Kidney (tissue), 14 donors: ENCODE results near the gene POMGNT2. TPM values are rescaled to one million over a fixed set of nuclear protein-coding genes. Genes with fewer than 3 reads are reported as not detected.

ENCODE experiments used
- DNase-seq, 5 donors: peaks; one replicate each; pipeline ENCODE4 v3.0.0-alpha.2; 2013 to 2020
- FAIRE-seq: peaks from 2 replicates; lab custom pipeline; 2012; peaks lifted over from hg19 to GRCh38; lab: Jason Lieb, UNC
- H3K27ac ChIP-seq, 2 donors: one replicate each; pipeline ENCODE4 v1.7.0; 2013; ENCODE audit warnings: low read depth in 2 of 2, low read length in 2 of 2, inconsistent platforms in 1 of 2
- H3K27me3 ChIP-seq: one replicate; pipeline ENCODE4 v1.7.1; 2013; ENCODE audit warnings: low read length, inconsistent platforms; ENCODE audit not compliant: control insufficient read depth, insufficient read depth
- H3K36me3 ChIP-seq, 3 donors: one replicate each; pipeline versions ENCODE4 v1.7.0 to v1.7.1; 2013; ENCODE audit warnings: low read length in 3 of 3, control low read depth in 1 of 3, inconsistent platforms in 1 of 3; ENCODE audit not compliant: insufficient read depth in 3 of 3, control insufficient read depth in 2 of 3
- H3K4me1 ChIP-seq, 3 donors: one replicate each; pipeline versions ENCODE4 v1.7.0 to v1.7.1; 2013; ENCODE audit warnings: low read length in 3 of 3, inconsistent platforms in 1 of 3, low read depth in 1 of 3; ENCODE audit not compliant: control insufficient read depth in 2 of 3, insufficient read depth in 2 of 3
- H3K4me3 ChIP-seq, 3 donors: one replicate each; pipeline versions ENCODE4 v1.7.0 to v1.8.1; 2013; ENCODE audit warnings: low read length in 3 of 3, control low read depth in 1 of 3, inconsistent platforms in 1 of 3
- H3K9ac ChIP-seq, 3 donors: one replicate each; pipeline versions ENCODE4 v1.7.0 to v1.7.1; 2013; ENCODE audit warnings: low read length in 3 of 3, control low read depth in 1 of 3, inconsistent platforms in 1 of 3
- H3K9me3 ChIP-seq, 3 donors: one replicate each; pipeline versions ENCODE4 v1.7.0 to v1.7.1; 2013; ENCODE audit warnings: low read length in 3 of 3, control low read depth in 1 of 3, inconsistent platforms in 1 of 3; ENCODE audit not compliant: control insufficient read depth in 2 of 3, insufficient read depth in 1 of 3
- CTCF ChIP-seq: IDR thresholded peaks from 3 replicates; pipeline ENCODE4 v1.5.1; 2012; ENCODE audit warnings: mild to moderate bottlenecking, moderate library complexity, borderline replicate concordance; ENCODE audit not compliant: insufficient read depth; ENCODE audit errors: extremely low read depth
- intact Hi-C: fragments of 100-400 bp; cut with DNase I; formaldehyde crosslinking; loops from one replicate; pipeline ENCODE4 v1.11.1; 2022
- polyA plus RNA-seq: library from polyadenylated mRNA; stranded (reverse); fragments of 350-450 nt; fragmentation: Illumina TruSeq; extraction: RNeasy Lipid Tissue Mini Kit (QIAGEN cat#74804); gene quantifications from one replicate; pipeline ENCODE4 v1.2.3, GENCODE V29; 2014; ENCODE audit warnings: low read depth, low replicate concordance; ENCODE audit not compliant: insufficient read depth
- total RNA-seq: library from RNA; stranded (reverse); fragmentation: NEBNext Ultra II Directional; extraction: Animal tissue kit (Norgen Biotek cat#: 25700); gene quantifications from one replicate; pipeline ENCODE4 v1.2.1, GENCODE V29; 2021
- donor health status: control.
- donor health status: control.
- donor health status: control.
- donor health status: control.
- donor health status: control.
- donor health status: DM: yes; HTN: yes; CAD: no.
- donor health status: Normal renal cell carcinoma (clear cell type).

POMGNT2 gene
- total and polyA plus RNA-seq, 2 donors from 2014 or later: 15.4 to 16.0 TPM

GRCh38 chr3:43123895-43124294 lies 18.0 kb upstream of the POMGNT2 start:
- Histone ChIP-seq H3K4me3 (no peak overlapping the region), H3K27me3 (no peaks in the 10 kb centered on the region), H3K4me1 (no peaks in the 10 kb centered on the region), H3K36me3 (no peaks in the 10 kb centered on the region), H3K27ac (no peak overlapping the region), H3K9me3 (no peaks in the 10 kb centered on the region), H3K9ac (no peak overlapping the region)
- no peak for FAIRE-seq
- intact Hi-C loops: no loop called here
- no peak for DNase-seq
- no peak for TF ChIP-seq CTCF

GRCh38 chr3:43120937-43121336 lies 15.1 kb upstream of the POMGNT2 start:
- intact Hi-C loops: no loop called here
- TF ChIP-seq CTCF: no peak

GRCh38 chr3:43117257-43117656 lies 11.4 kb upstream of the POMGNT2 start:
- H3K27ac ChIP-seq: no peak overlapping the region
- TF ChIP-seq CTCF: no peak

More at GRCh38 chr3:43120937-43121336, 15.1 kb upstream of the POMGNT2 start:
- no peak overlapping the region for H3K4me3 ChIP-seq
- FAIRE-seq (no peak), DNase-seq (no peak)
- no peak overlapping the region for H3K9ac ChIP-seq
- no peaks in the 10 kb centered on the region for H3K9me3 ChIP-seq
- no peaks in the 10 kb centered on the region for H3K4me1 ChIP-seq
- no peaks in the 10 kb centered on the region for H3K27me3 ChIP-seq
- H3K27ac ChIP-seq: no peak overlapping the region
- H3K36me3 ChIP-seq: no peaks in the 10 kb centered on the region

GRCh38 chr3:43113671-43114070 lies 7.8 kb upstream of the POMGNT2 start:
- no peak for FAIRE-seq
- intact Hi-C loops: no loop called here
- no peak overlapping the region for H3K9ac ChIP-seq

More at GRCh38 chr3:43117257-43117656, 11.4 kb upstream of the POMGNT2 start:
- DNase-seq: no peak
- Histone ChIP-seq H3K9ac (no peak overlapping the region), H3K9me3 (no peaks in the 10 kb centered on the region), H3K36me3 (no peaks in the 10 kb centered on the region), H3K4me1 (no peaks in the 10 kb centered on the region), H3K4me3 (no peak overlapping the region), H3K27me3 (no peaks in the 10 kb centered on the region)
- FAIRE-seq: no peak
- intact Hi-C loops: no loop called here

More at GRCh38 chr3:43113671-43114070, 7.8 kb upstream of the POMGNT2 start:
- Histone ChIP-seq H3K36me3 (no peaks in the 10 kb centered on the region), H3K4me1 (no peaks in the 10 kb centered on the region), H3K9me3 (no peaks in the 10 kb centered on the region), H3K27me3 (no peaks in the 10 kb centered on the region), H3K4me3 (no peak overlapping the region), H3K27ac (no peak overlapping the region)
- no peak for DNase-seq
- TF ChIP-seq CTCF: no peak
